ENCODE measurements around the gene ROBO3. TPM values are rescaled to one million over a fixed set of nuclear protein-coding genes. Genes with fewer than 3 reads are reported as not detected.

Gene ROBO3
- total and polyA plus RNA-seq, 2 experiments from 2014 or later = 12.1 TPM

GRCh38 chr11:124863826-124864165, 1.4 kb upstream of the ROBO3 start:
- H3K4me3 ChIP-seq = no peak overlapping the region; the same call in 1 of the 2 replicates
- peaks cover 85% of the 10 kb centered on the region for H3K27me3 ChIP-seq (replicated peaks; ENCODE audit: insufficient read depth)
- no peaks in the 10 kb centered on the region for H3K9me2 ChIP-seq (ENCODE audit: insufficient read depth)
- H3K27ac ChIP-seq = no peak overlapping the region
- H3K9me3 ChIP-seq (ENCODE audit: low read depth) = no peaks in the 10 kb centered on the region
- in situ Hi-C loops (cut with MboI) = loop anchor here (25.0 kb wide), 1 partner anchor 451 kb away; the partner anchor contains the start of gene OR8B4
- H3K4me2 ChIP-seq (ENCODE audit: unreplicated experiment) = peak overlapping the region; percentile 56
- H3F3A ChIP-seq (ENCODE audit: insufficient read depth) = no peaks in the 10 kb centered on the region
- 1 to 4% methylated on average over 5 to 7 of the region's 9 CpGs for WGBS, 2 experiments (ENCODE audit: low coverage in 1 of 2, low lambda C conversion rate in 2 of 2, missing lambda C conversion rate in 2 of 2)
- no peak overlapping the region for H2AFZ ChIP-seq
- H3K36me3 ChIP-seq (ENCODE audit: low read depth) = no peaks in the 10 kb centered on the region
- no peaks in the 10 kb centered on the region for H4K20me1 ChIP-seq (ENCODE audit: insufficient read depth)
- DNase-seq = no peak
- H3K4me1 ChIP-seq (ENCODE audit: insufficient read depth) = 0 out of 2 replicates have a peak, but pooled peaks cover 10% of the 10 kb centered on the region
- H3K79me2 ChIP-seq (ENCODE audit: insufficient read depth) = no peaks in the 10 kb centered on the region
- no peak overlapping the region for H3K9ac ChIP-seq
- TF ChIP-seq EZH2phosphoT487 (IDR thresholded peaks at IDR 0.05; ENCODE audit: insufficient read depth, low read depth) (no peak), EZH2 (IDR thresholded peaks at IDR 0.05; ENCODE audit: insufficient read depth, poor library complexity, severe bottlenecking) (no peak)

DNA sequence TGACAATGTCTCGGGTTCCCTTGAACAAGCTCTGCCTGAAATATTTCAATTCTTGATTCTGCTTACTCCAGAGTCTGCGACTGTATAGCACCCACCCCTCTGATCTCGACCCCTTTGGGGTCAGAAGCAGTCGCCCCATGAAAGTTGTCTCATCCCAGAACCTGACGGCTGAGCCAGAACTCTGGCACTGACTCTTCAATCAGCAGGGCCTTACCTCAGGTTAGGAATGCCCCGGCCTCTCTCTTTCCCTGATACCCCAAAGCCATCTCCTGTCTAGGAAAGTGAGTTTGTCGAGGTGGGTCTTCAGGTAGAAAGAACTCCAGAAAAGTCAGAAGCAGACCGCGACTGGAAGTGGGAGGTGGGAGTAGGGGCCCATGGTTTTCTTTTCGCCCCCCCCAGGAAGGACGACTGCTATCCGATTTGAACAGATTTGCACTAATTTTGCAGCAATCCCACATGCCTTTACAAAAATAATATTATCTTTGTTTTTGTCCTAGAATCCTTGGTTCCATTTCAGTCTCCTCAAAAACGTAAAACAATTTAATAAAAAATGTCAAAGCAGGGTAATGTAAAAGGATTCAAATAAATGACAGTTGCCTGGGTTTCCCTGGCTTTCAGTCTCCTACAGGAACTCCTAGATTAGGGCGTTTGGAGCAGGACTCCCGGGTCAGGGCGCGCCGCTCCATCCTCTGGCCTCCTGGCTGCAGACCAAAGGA, 898 bp upstream of the ROBO3 start:
- Histone ChIP-seq H3K4me3 (no peak overlapping the region), H3F3A (ENCODE audit: insufficient read depth) (no peaks in the 10 kb centered on the region), H3K4me1 (ENCODE audit: insufficient read depth) (0 out of 2 replicates have a peak, but pooled peaks cover 10% of the 10 kb centered on the region), H3K9me2 (ENCODE audit: insufficient read depth) (no peaks in the 10 kb centered on the region), H3K9ac (no peak overlapping the region), H2AFZ (no peak overlapping the region), H3K9me3 (ENCODE audit: low read depth) (no peaks in the 10 kb centered on the region), H3K4me2 (ENCODE audit: unreplicated experiment) (no peak overlapping the region), H4K20me1 (ENCODE audit: insufficient read depth) (no peaks in the 10 kb centered on the region), H3K36me3 (ENCODE audit: low read depth) (no peaks in the 10 kb centered on the region), H3K79me2 (ENCODE audit: insufficient read depth) (no peaks in the 10 kb centered on the region), H3K27ac (no peak overlapping the region), H3K27me3 (replicated peaks; ENCODE audit: insufficient read depth) (peaks cover 85% of the 10 kb centered on the region)
- in situ Hi-C loops (cut with MboI) = loop anchor here (25.0 kb wide), 1 partner anchor 452 kb away; the partner anchor contains the start of gene OR8B4
- TF ChIP-seq EZH2 (IDR thresholded peaks at IDR 0.05; ENCODE audit: insufficient read depth, poor library complexity, severe bottlenecking) = peak; percentile 67
- TF ChIP-seq EZH2phosphoT487 (IDR thresholded peaks at IDR 0.05; ENCODE audit: insufficient read depth, low read depth) = no peak
- no peak for DNase-seq
- WGBS, 2 experiments (ENCODE audit: low coverage in 1 of 2, low lambda C conversion rate in 2 of 2, missing lambda C conversion rate in 2 of 2) = 10 to 13% methylated on average over 18 of the region's 18 CpGs

GRCh38 chr11:124864892-124865180, 396 bp upstream of the ROBO3 start:
- Histone ChIP-seq H3K9ac (no peak overlapping the region), H3K27ac (no peak overlapping the region), H3K4me2 (ENCODE audit: unreplicated experiment) (no peak overlapping the region), H3K36me3 (ENCODE audit: low read depth) (no peaks in the 10 kb centered on the region), H3F3A (ENCODE audit: insufficient read depth) (no peaks in the 10 kb centered on the region), H2AFZ (no peak overlapping the region), H3K27me3 (replicated peaks; ENCODE audit: insufficient read depth) (peaks cover 85% of the 10 kb centered on the region), H3K9me2 (ENCODE audit: insufficient read depth) (no peaks in the 10 kb centered on the region), H3K4me1 (ENCODE audit: insufficient read depth) (0 out of 2 replicates have a peak, but pooled peaks cover 10% of the 10 kb centered on the region), H3K4me3 (no peak overlapping the region), H4K20me1 (ENCODE audit: insufficient read depth) (no peaks in the 10 kb centered on the region), H3K79me2 (ENCODE audit: insufficient read depth) (no peaks in the 10 kb centered on the region), H3K9me3 (ENCODE audit: low read depth) (no peaks in the 10 kb centered on the region)
- WGBS, 2 experiments (ENCODE audit: low coverage in 1 of 2, low lambda C conversion rate in 2 of 2, missing lambda C conversion rate in 2 of 2) = 1 to 2% methylated on average over 9 of the region's 9 CpGs
- in situ Hi-C loops (cut with MboI) = loop anchor here (25.0 kb wide), 1 partner anchor 453 kb away; the partner anchor contains the start of gene OR8B4
- no peak for TF ChIP-seq EZH2phosphoT487 (IDR thresholded peaks at IDR 0.05; ENCODE audit: insufficient read depth, low read depth)
- peak; percentile 28 for TF ChIP-seq EZH2 (IDR thresholded peaks at IDR 0.05; ENCODE audit: insufficient read depth, poor library complexity, severe bottlenecking)
- DNase-seq = no peak

- in situ Hi-C loops (cut with MboI) = loop anchor here (25.0 kb wide), 1 partner anchor 454 kb away; the partner anchor contains the start of gene OR8B4
- Histone ChIP-seq H3K27ac (no peak overlapping the region), H4K20me1 (ENCODE audit: insufficient read depth) (no peaks in the 10 kb centered on the region), H2AFZ (0 out of 2 replicates have a peak overlapping the region, but pooled peaks have one; percentile 56), H3K9ac (no peak overlapping the region), H3K4me3 (peak overlapping the region; percentile 53), H3K4me2 (ENCODE audit: unreplicated experiment) (peak overlapping the region; percentile 63), H3K4me1 (ENCODE audit: insufficient read depth) (0 out of 2 replicates have a peak, but pooled peaks cover 10% of the 10 kb centered on the region), H3F3A (ENCODE audit: insufficient read depth) (no peaks in the 10 kb centered on the region), H3K79me2 (ENCODE audit: insufficient read depth) (no peaks in the 10 kb centered on the region), H3K9me2 (ENCODE audit: insufficient read depth) (no peaks in the 10 kb centered on the region), H3K36me3 (ENCODE audit: low read depth) (no peaks in the 10 kb centered on the region), H3K27me3 (replicated peaks; ENCODE audit: insufficient read depth) (peaks cover 88% of the 10 kb centered on the region), H3K9me3 (ENCODE audit: low read depth) (no peaks in the 10 kb centered on the region)
- TF ChIP-seq EZH2 (IDR thresholded peaks at IDR 0.05; ENCODE audit: insufficient read depth, poor library complexity, severe bottlenecking) = peak; percentile 71
- no peak; the same call in 1 of the 2 replicates for TF ChIP-seq EZH2phosphoT487 (IDR thresholded peaks at IDR 0.05; ENCODE audit: insufficient read depth, low read depth)
- peak; percentile 75 for DNase-seq
- 2% methylated on average over 61 to 62 of the region's 62 CpGs for WGBS, 2 experiments (ENCODE audit: low coverage in 1 of 2, low lambda C conversion rate in 2 of 2, missing lambda C conversion rate in 2 of 2)
These were observed 945 bp downstream of the ROBO3 start for GRCh38 chr11:124865902-124866851.

All from GM23248 (cell line).